HepG2 (cell line): ENCODE results near the gene DDIT4. TPM values are rescaled to one million over a fixed set of nuclear protein-coding genes. Genes with fewer than 3 reads are reported as not detected.

ENCODE experiments used
- AGO2 ChIP-seq: fragments of 200-400 bp; formaldehyde crosslinking; optimal IDR thresholded peaks from 2 replicates; pipeline ENCODE3; 2017; ENCODE audit warnings: mild to moderate bottlenecking, low read depth, low read length, moderate library complexity
- ATAD3A ChIP-seq: sonication (generic); formaldehyde crosslinking; IDR thresholded peaks from 2 replicates; pipeline ENCODE4 v1.4.0; 2020; ENCODE audit warnings: missing genetic modification reagents
- EZH2 ChIP-seq: conservative IDR thresholded peaks from 2 replicates; pipeline ENCODE4 v1.6.1; 2012; ENCODE audit warnings: mild to moderate bottlenecking, low read depth, low read length, moderate library complexity
- FOXP1 ChIP-seq, 2 experiments: fragments of 450-650 bp in 1 of 2; IDR thresholded peaks; 2 replicates each; pipeline ENCODE4 v1.6.1; 2017 to 2018; ENCODE audit warnings: antibody characterized with exemption in 1 of 2
- ISX ChIP-seq: sonication (generic); formaldehyde crosslinking; conservative IDR thresholded peaks from 2 replicates; pipeline ENCODE4 v1.5.0; 2020; ENCODE audit warnings: missing genetic modification reagents
- MED8 ChIP-seq: sonication (generic); formaldehyde crosslinking; IDR thresholded peaks from 2 replicates; pipeline ENCODE4 v1.8.1; 2023; ENCODE audit warnings: mild to moderate bottlenecking, missing genetic modification reagents; ENCODE audit not compliant: insufficient replicate concordance
- MEF2D ChIP-seq: sonication (generic); formaldehyde crosslinking; IDR thresholded peaks from 2 replicates; pipeline ENCODE4 v1.5.1; 2020; ENCODE audit warnings: mild to moderate bottlenecking, missing genetic modification reagents
- MYC ChIP-seq: sonication (generic); formaldehyde crosslinking; IDR thresholded peaks from 2 replicates; pipeline ENCODE4 v1.9.0; 2021; ENCODE audit warnings: missing genetic modification reagents, borderline replicate concordance
- NFE2L2 ChIP-seq: fragments of 150-350 bp; IDR thresholded peaks from 2 replicates; pipeline ENCODE4 v1.6.1; 2014; ENCODE audit warnings: low read length
- PAXIP1 ChIP-seq: sonication (generic); formaldehyde crosslinking; conservative IDR thresholded peaks from 2 replicates; pipeline ENCODE4 v1.4.0; 2020; ENCODE audit warnings: mild to moderate bottlenecking, missing genetic modification reagents, moderate library complexity
- PHF8 ChIP-seq: sonication (generic); formaldehyde crosslinking; IDR thresholded peaks from 2 replicates; pipeline ENCODE4 v1.5.0; 2020; ENCODE audit warnings: missing genetic modification reagents
- POLR2AphosphoS5 ChIP-seq: IDR thresholded peaks from 2 replicates; pipeline ENCODE4 v1.6.1; 2012; ENCODE audit warnings: low read depth, low read length
- RBFOX2 ChIP-seq: fragments of 200-400 bp; formaldehyde crosslinking; IDR thresholded peaks from 2 replicates; pipeline ENCODE4 v1.6.1; 2017; ENCODE audit warnings: low read depth, mild to moderate bottlenecking, low read length
- RELA ChIP-seq: sonication (generic); formaldehyde crosslinking; IDR thresholded peaks from 2 replicates; pipeline ENCODE4 v1.4.0; 2020; ENCODE audit warnings: missing genetic modification reagents
- SOX5 ChIP-seq: IDR thresholded peaks from 2 replicates; pipeline ENCODE4 v1.6.1; 2016; ENCODE audit warnings: borderline replicate concordance
- TCF7 ChIP-seq: sonication (generic); IDR thresholded peaks from 2 replicates; pipeline ENCODE4 v1.6.1; 2016; ENCODE audit warnings: antibody characterized with exemption, low read depth
- TOPORS ChIP-seq: sonication (generic); formaldehyde crosslinking; IDR thresholded peaks from 2 replicates; pipeline ENCODE4 v1.8.0; 2023; ENCODE audit warnings: mild to moderate bottlenecking, missing genetic modification reagents
- TP53 ChIP-seq: sonication (generic); formaldehyde crosslinking; conservative IDR thresholded peaks from 2 replicates; pipeline ENCODE4 v1.4.0; 2020; ENCODE audit warnings: missing genetic modification reagents
- UBTF ChIP-seq: sonication (generic); formaldehyde crosslinking; IDR thresholded peaks from 2 replicates; pipeline ENCODE4 v1.4.0; 2020; ENCODE audit warnings: mild to moderate bottlenecking, missing genetic modification reagents
- ZNF225 ChIP-seq: sonication (generic); formaldehyde crosslinking; IDR thresholded peaks from 2 replicates; pipeline ENCODE4 v1.4.0; 2020; ENCODE audit warnings: mild to moderate bottlenecking, missing genetic modification reagents
- ZNF441 ChIP-seq: sonication (generic); formaldehyde crosslinking; IDR thresholded peaks from 2 replicates; pipeline ENCODE4 v1.7.0; 2021; ENCODE audit warnings: missing genetic modification reagents, borderline replicate concordance
- ZNF556 ChIP-seq: sonication (generic); formaldehyde crosslinking; IDR thresholded peaks from 2 replicates; pipeline ENCODE4 v1.4.0; 2020; ENCODE audit warnings: mild to moderate bottlenecking, missing genetic modification reagents, borderline replicate concordance
- ZNF770 ChIP-seq: sonication (generic); formaldehyde crosslinking; IDR thresholded peaks from 2 replicates; pipeline ENCODE4 v1.5.0; 2020; ENCODE audit warnings: mild to moderate bottlenecking, missing genetic modification reagents
- polyA plus RNA-seq, 8 experiments: library from polyadenylated mRNA; depleted of rRNA in 3 of 8; stranded (reverse) in 7 of 8; unstranded in 1 of 8; fragments of >200 nt; fragmentation: Illumina TruSeq in 4 of 8; extraction: Trizol in 4 of 8; gene quantifications; 2 replicates each; pipeline versions ENCODE4 v1.2.1 to v1.2.3, GENCODE V29; 2011 to 2016; ENCODE audit warnings: low read depth in 4 of 8, missing spikeins in 1 of 8, mixed read lengths in 1 of 8; ENCODE audit not compliant: insufficient read depth in 1 of 8
- total RNA-seq, 5 experiments: library from RNA; depleted of rRNA; stranded (reverse); fragments of >200 nt; fragmentation: Illumina TruSeq; extraction: Trizol; gene quantifications; 2 replicates each; pipeline ENCODE4 v1.2.3, GENCODE V29; 2016; ENCODE audit warnings: low read depth in 1 of 5

DDIT4 gene
- total and polyA plus RNA-seq, 2 of the 13 experiments (the other 11 are each of a cell fraction or from before 2014, with no cell fraction given): 35.6 to 40.7 TPM

- TF ChIP-seq RELA (0 out of 2 replicates have a peak, but pooled peaks have one; percentile 11), ZNF770 (peak; percentile 26; the same call in 1 of the 2 replicates), EZH2 (no peak), ZNF225 (no peak), MEF2D (CRISPR knock-in tag) (peak; percentile 18; the same call in 1 of the 2 replicates), TOPORS (0 out of 2 replicates have a peak, but pooled peaks have one; percentile 22), ATAD3A (no peak), AGO2 (peak; percentile 51), RBFOX2 (peak; percentile 78), ZNF441 (CRISPR knock-in tag) (peak; percentile 56; the same call in 1 of the 2 replicates), ISX (CRISPR knock-in tag) (peak; percentile 54; the same call in 1 of the 2 replicates), TP53 (CRISPR knock-in tag) (no peak), PAXIP1 (CRISPR knock-in tag) (peak; percentile 61), TCF7 (peak; percentile 37; the same call in 1 of the 2 replicates), POLR2AphosphoS5 (peak; percentile 63), NFE2L2 (no peak), PHF8 (CRISPR knock-in tag) (peak; percentile 46), UBTF (peak; percentile 53), MED8 (peak; percentile 84), FOXP1 (IDR thresholded peaks at IDR 0.05) (no peak), FOXP1 (CRISPR knock-in tag; IDR thresholded peaks at IDR 0.05) (peak; percentile 26; the same call in 1 of the 2 replicates), ZNF556 (peak; percentile 14; the same call in 1 of the 2 replicates), MYC (CRISPR knock-in tag) (peak; percentile 53; the same call in 1 of the 2 replicates), SOX5 (CRISPR knock-in tag) (peak; percentile 57; the same call in 1 of the 2 replicates)
These were observed 12.5 kb upstream of the DDIT4 start (continued) for GRCh38 chr10:72260976-72261783.
